Nasal cavity respiratory epithelium epithelial cell of viscerocranial mucosa (primary cell): Measurements from ENCODE around the gene ZNF227. TPM values are rescaled to one million over a fixed set of nuclear protein-coding genes. Genes with fewer than 3 reads are reported as not detected.

Experiments
- total RNA-seq: library from RNA; depleted of rRNA; stranded (reverse); fragments of >200 nt; gene quantifications from 2 replicates; pipeline ENCODE4 v1.2.3, GENCODE V29; 2014

ZNF227 gene
- total RNA-seq = 15.0 and 16.7 TPM in 2 replicates

GRCh38 chr19:44212250-44212865 is at the start of gene ZNF227:
Gene ZNF227, plus strand, starts transcription at chr19:44212532. Its CDS starts 5,261 bp downstream, at chr19:44217793.

GRCh38 chr19:44164673-44165512 is 47.4 kb upstream of the ZNF227 start, which contains the start of gene ZNF226:
Gene ZNF226, plus strand, starts transcription at chr19:44165100. Its CDS starts 4,981 bp downstream, at chr19:44170081.

Other genes starting within 250 kb of the ZNF227 start
- gene ZNF155, start 228.3 kb upstream of the ZNF227 start, total RNA-seq = 9.2 and 10.4 TPM in 2 replicates
- gene ZNF230, start 209.6 kb upstream of the ZNF227 start, total RNA-seq = 3.4 and 3.6 TPM in 2 replicates
- 8.0 and 14.4 TPM in 2 replicates for gene ZNF222, start 187.2 kb upstream of the ZNF227 start, total RNA-seq
- 4.8 and 5.5 TPM in 2 replicates for gene ZNF223, start 160.5 kb upstream of the ZNF227 start, total RNA-seq
- 1.7 and 3.3 TPM in 2 replicates for gene ZNF284, start 140.4 kb upstream of the ZNF227 start, total RNA-seq
- gene ZNF224, start 118.2 kb upstream of the ZNF227 start, total RNA-seq = 23.2 and 26.1 TPM in 2 replicates
- 3.1 and 4.6 TPM in 2 replicates for gene ZNF225, start 99.1 kb upstream of the ZNF227 start, total RNA-seq
- 5.5 and 15.6 TPM in 2 replicates for gene ZNF234, start 71.0 kb upstream of the ZNF227 start, total RNA-seq
- gene ZNF226, start 47.4 kb upstream of the ZNF227 start, total RNA-seq = 13.7 and 14.9 TPM in 2 replicates
- under 0.01 and 0.43 TPM in 2 replicates for gene ZNF233, start 47.4 kb downstream of the ZNF227 start, total RNA-seq
- 4.1 and 6.9 TPM in 2 replicates for gene ZNF235, start 92.5 kb downstream of the ZNF227 start, total RNA-seq
- gene ZNF112, start 144.1 kb downstream of the ZNF227 start, total RNA-seq = 2.4 and 9.9 TPM in 2 replicates
- gene ZNF285, start 189.1 kb downstream of the ZNF227 start, total RNA-seq = 4.4 and 8.2 TPM in 2 replicates
- gene ZNF229, start 235.9 kb downstream of the ZNF227 start, total RNA-seq = 15.4 and 18.9 TPM in 2 replicates